Smooth muscle cell (in vitro differentiated cells): ENCODE data around the gene KLHL22. TPM values are rescaled to one million over a fixed set of nuclear protein-coding genes. Genes with fewer than 3 reads are reported as not detected.

Experiments
- DNase-seq: peaks from one replicate; lab custom pipeline; 2025; ENCODE audit not compliant: unreplicated experiment; lab: John Stamatoyannopoulos, UW
- H2AFZ ChIP-seq: fragments of 200-600 bp; sonication (generic); 2 replicates; pipeline ENCODE4 v1.6.0; 2016; ENCODE audit warnings: antibody characterized with exemption, low read depth, mild to moderate bottlenecking
- H3F3A ChIP-seq: fragments of 200-600 bp; sonication (generic); 2 replicates; pipeline ENCODE4 v1.6.0; 2017; ENCODE audit warnings: antibody characterized with exemption, low read depth
- H3K27ac ChIP-seq: fragments of 200-600 bp; sonication (generic); 2 replicates; pipeline ENCODE4 v1.5.1; 2016; ENCODE audit warnings: low read depth, mild to moderate bottlenecking
- H3K27me3 ChIP-seq: fragments of 200-600 bp; sonication (generic); 2 replicates; pipeline ENCODE4 v1.6.1; 2016; ENCODE audit warnings: low read depth, mild to moderate bottlenecking
- H3K36me3 ChIP-seq: fragments of 200-600 bp; sonication (generic); 2 replicates; pipeline ENCODE4 v1.5.1; 2016; ENCODE audit warnings: low read depth
- H3K4me1 ChIP-seq: fragments of 200-600 bp; sonication (generic); 2 replicates; pipeline ENCODE4 v1.5.1; 2016; ENCODE audit warnings: low read depth
- H3K4me2 ChIP-seq: fragments of 200-600 bp; sonication (generic); 2 replicates; pipeline ENCODE4 v1.6.0; 2016; ENCODE audit warnings: mild to moderate bottlenecking
- H3K4me3 ChIP-seq: fragments of 200-600 bp; sonication (generic); 2 replicates; pipeline ENCODE4 v1.5.1; 2016; ENCODE audit warnings: mild to moderate bottlenecking
- H3K79me2 ChIP-seq: fragments of 200-600 bp; sonication (generic); 2 replicates; pipeline ENCODE4 v1.6.0; 2016; ENCODE audit warnings: low read depth, mild to moderate bottlenecking
- H3K9ac ChIP-seq: fragments of 200-600 bp; sonication (generic); 2 replicates; pipeline ENCODE4 v1.6.0; 2016; ENCODE audit warnings: low read depth
- H3K9me3 ChIP-seq: fragments of 200-600 bp; sonication (generic); replicated peaks from 2 replicates; pipeline ENCODE4 v1.5.1; 2016; ENCODE audit warnings: low read depth
- H4K20me1 ChIP-seq: fragments of 200-600 bp; sonication (generic); 2 replicates; pipeline ENCODE4 v1.6.0; 2016; ENCODE audit warnings: low read depth
- WGBS: methylation state at CpG from one replicate; pipeline ENCODE4 v1.1.7; 2016; ENCODE audit warnings: low lambda C conversion rate; 5-methylcytosine and 5-hydroxymethylcytosine counted together
- polyA plus RNA-seq: library from polyadenylated mRNA; unstranded; fragments of >200 nt; fragmentation: Nextera tagmentation; extraction: Ambion mirVana; gene quantifications from 2 replicates; pipeline ENCODE4 v1.2.1, GENCODE V29; 2016
- total RNA-seq: library from RNA; depleted of rRNA; stranded (reverse); fragments of >200 nt; gene quantifications from 2 replicates; pipeline ENCODE4 v1.2.3, GENCODE V29; 2014
- TF ChIP-seq, protein P1 (sequence below): fragments of 200-600 bp; sonication (generic); IDR thresholded peaks from 2 replicates; pipeline ENCODE4 v1.5.1; 2017; ENCODE audit warnings: borderline replicate concordance, mild to moderate bottlenecking, antibody characterized with exemption; ENCODE audit not compliant: insufficient read depth, poor library complexity, severe bottlenecking

KLHL22 gene
- total and polyA plus RNA-seq, 2 experiments from 2014 or later: 17.1 to 27.3 TPM

DNA sequence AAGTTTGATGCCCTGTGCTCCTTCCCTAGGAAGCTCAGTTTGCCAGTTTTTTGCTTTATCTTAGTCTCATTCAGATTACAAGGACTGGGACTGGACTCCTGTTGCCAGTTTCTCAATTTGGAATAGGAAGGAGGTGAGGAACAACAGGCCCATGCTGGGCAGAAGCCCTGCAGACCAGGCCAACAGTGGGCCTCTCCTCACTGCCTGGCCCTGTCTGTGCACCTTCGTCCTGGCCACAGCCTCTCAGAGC, 35.5 kb upstream of the KLHL22 start:
- Histone ChIP-seq H3K4me2 (peak overlapping the region; percentile 78), H3K79me2 (peaks cover 76% of the 10 kb centered on the region), H3K36me3 (no peaks in the 10 kb centered on the region), H4K20me1 (peaks cover 92% of the 10 kb centered on the region), H3K9me3 (no peaks in the 10 kb centered on the region), H2AFZ (no peak overlapping the region), H3K27ac (peak overlapping the region; percentile 98), H3K9ac (peak overlapping the region; percentile 87), H3K4me3 (no peak overlapping the region), H3K27me3 (no peaks in the 10 kb centered on the region), H3F3A (peaks cover 50% of the 10 kb centered on the region), H3K4me1 (peaks cover 43% of the 10 kb centered on the region)
- TF ChIP-seq, protein P1, sequence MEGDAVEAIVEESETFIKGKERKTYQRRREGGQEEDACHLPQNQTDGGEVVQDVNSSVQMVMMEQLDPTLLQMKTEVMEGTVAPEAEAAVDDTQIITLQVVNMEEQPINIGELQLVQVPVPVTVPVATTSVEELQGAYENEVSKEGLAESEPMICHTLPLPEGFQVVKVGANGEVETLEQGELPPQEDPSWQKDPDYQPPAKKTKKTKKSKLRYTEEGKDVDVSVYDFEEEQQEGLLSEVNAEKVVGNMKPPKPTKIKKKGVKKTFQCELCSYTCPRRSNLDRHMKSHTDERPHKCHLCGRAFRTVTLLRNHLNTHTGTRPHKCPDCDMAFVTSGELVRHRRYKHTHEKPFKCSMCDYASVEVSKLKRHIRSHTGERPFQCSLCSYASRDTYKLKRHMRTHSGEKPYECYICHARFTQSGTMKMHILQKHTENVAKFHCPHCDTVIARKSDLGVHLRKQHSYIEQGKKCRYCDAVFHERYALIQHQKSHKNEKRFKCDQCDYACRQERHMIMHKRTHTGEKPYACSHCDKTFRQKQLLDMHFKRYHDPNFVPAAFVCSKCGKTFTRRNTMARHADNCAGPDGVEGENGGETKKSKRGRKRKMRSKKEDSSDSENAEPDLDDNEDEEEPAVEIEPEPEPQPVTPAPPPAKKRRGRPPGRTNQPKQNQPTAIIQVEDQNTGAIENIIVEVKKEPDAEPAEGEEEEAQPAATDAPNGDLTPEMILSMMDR: no peak
- DNase-seq: no peak
- WGBS: 9% methylated on average over 1 of the region's 1 CpG

DNA sequence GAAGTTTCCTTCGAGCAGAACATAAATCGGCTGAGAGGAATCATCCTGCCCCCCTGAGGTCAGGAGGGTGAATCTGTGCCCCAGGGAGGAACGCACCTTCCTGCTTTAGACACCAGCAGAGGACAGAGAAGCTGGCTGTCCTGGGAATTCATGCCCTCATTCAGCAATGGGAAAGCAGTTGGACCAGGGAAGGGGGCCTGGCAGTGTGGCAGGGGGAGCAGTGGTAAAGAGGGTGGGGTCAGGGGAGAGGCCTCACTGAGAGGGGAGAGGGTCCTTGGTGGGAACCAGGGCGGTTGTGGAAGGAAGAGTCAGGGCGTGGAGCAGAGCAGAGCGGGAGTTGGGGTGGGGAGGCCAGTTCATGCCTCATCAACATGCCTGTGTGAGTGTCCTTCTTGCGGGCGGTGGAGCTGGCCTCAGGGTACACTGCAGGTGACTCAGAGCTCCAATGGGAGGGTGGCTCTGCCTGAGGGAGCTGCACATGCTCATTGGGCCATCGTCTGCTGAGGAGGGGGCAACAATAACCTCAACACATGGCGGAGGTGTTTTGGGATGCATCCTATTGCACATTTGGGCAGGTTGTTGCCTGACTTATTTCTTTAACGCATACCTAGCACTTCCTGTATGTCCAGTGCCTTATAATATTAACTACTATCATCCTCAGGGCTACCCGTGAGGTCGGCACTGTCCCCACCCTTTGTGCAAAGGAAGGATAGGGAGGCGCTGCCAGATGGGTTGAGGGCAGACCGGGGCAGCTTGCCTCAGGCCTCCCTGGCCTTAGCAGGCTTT, 35.0 kb upstream of the KLHL22 start:
- Histone ChIP-seq H2AFZ (no peak overlapping the region), H3K79me2 (peaks cover 78% of the 10 kb centered on the region), H3F3A (peaks cover 51% of the 10 kb centered on the region), H3K36me3 (no peaks in the 10 kb centered on the region), H3K9ac (peak overlapping the region; percentile 87), H4K20me1 (peaks cover 94% of the 10 kb centered on the region), H3K9me3 (no peaks in the 10 kb centered on the region), H3K27me3 (no peaks in the 10 kb centered on the region), H3K4me2 (peak overlapping the region; percentile 78), H3K4me1 (peaks cover 48% of the 10 kb centered on the region), H3K4me3 (no peak overlapping the region), H3K27ac (peak overlapping the region; percentile 98)
- WGBS: 58% methylated on average over 12 of the region's 15 CpGs
- TF ChIP-seq, protein P1: no peak
- DNase-seq: no peak

DNA sequence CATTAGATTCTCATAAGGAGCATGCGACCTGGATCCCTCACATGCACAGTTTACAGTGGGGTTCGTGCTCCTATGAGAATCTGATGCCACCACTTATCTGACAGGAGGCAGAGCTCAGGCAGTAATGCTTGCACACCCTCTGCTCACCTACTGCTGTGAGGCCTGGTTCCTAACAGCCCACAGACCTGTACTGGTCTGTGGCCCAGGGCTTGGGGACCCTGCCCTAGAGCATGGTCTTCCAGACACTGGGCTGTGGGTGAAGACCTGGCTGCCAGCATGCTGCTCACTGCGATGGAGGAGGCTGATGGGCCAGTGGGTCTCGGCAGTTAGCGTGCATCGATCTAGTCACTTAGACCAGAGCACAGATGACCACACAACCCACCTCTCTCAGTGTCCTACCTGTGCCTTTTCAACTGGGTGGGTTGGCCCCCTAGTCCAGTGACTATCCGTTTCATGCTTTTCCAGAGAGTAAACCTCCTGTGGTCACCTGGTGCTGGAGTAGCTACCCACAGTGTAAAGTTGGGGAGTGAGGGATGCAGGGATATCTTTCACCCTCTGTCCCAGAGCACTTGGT, 32.9 kb upstream of the KLHL22 start:
- Histone ChIP-seq H3K36me3 (no peaks in the 10 kb centered on the region), H3K4me1 (peaks cover 56% of the 10 kb centered on the region), H2AFZ (no peak overlapping the region), H3K27me3 (no peaks in the 10 kb centered on the region), H3F3A (peaks cover 62% of the 10 kb centered on the region), H3K4me3 (no peak overlapping the region), H3K4me2 (no peak overlapping the region), H3K9me3 (no peaks in the 10 kb centered on the region), H3K9ac (no peak overlapping the region), H3K79me2 (peaks cover 79% of the 10 kb centered on the region), H3K27ac (peak overlapping the region; percentile 98), H4K20me1 (peaks cover 95% of the 10 kb centered on the region)
- DNase-seq: no peak
- WGBS: 95% methylated on average over 7 of the region's 7 CpGs
- TF ChIP-seq, protein P1: no peak
